T-helper 2 cell (primary cell): ENCODE data around the gene FAM118A.
"Not testable (repeated sequence)": the region's sequence is repeated elsewhere in the genome, so short reads cannot be mapped to it uniquely, and the experiment has no call there.

Source experiments
- DNase-seq, 5 experiments: peaks; one replicate each; pipeline versions ENCODE4 v3.0.0 to v3.0.0-alpha.2; 2012 to 2022

Gene FAM118A

DNA sequence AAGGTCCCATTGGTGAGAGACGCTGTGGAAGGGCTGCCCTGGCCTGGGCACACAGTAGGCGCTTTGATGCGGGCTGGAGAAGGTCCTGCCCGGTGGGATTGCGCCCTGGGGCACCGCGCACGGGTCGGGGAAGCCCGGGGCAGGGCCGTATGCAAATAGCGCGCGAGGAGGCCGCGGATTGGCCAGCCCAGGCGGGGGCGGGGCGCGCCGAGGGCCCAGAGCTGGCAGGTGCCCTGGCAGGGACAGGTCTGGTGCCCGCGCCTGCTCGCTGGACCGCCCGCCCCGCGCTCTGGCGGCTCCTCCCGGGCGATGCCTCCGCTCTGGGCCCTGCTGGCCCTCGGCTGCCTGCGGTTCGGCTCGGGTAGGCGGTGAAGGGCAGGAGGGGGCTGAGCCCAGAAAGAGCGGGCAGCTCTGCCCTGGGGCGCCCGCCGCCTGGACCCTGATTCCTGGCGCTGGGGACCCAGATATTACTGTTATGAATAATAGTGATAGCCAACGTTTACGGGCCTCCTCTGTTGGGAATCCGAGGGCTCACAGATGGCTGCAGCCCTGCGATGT, 24.9 kb upstream of the FAM118A start, which contains the start of gene UPK3A:
Gene UPK3A, plus strand, starts transcription at position 245 of the 558 bp plus-strand sequence. Its CDS starts 65 bp downstream, at position 310.
- peak; percentile 23 to 61 (median 42) for DNase-seq

DNA sequence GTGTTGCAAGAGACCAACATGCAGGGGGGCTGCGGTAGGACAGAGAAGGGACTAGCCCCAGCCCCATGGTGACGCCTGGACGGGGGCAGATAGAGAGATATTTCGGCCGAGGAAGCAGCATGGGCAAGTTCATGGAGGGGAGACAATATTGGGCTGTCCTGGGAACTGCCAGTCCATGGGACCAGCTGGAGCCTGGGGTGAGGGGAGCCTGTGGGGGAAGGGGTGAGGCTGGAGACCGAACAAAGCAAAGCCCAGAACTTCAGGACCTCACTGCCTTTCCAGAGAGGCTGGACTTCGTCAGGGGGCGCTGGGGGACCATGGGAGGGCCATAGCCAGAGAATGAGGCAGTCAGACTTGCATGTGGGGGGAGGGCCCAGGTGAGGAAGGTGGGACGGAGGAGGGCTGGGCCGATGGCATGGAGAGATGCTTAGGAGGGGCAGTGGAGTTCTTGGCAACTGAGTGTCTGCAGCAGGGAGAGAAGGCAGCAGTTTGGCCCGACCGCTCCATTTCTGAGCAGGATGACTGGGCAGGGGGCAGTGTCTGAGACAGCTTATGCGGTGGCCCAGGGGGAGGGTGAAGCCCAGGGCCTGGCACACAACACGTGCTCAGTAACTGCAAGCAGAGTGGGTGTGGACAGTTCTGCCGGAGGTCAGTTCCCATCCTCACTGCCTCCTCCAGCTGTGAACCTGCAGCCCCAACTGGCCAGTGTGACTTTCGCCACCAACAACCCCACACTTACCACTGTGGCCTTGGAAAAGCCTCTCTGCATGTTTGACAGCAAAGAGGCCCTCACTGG, 24.3 kb upstream of the FAM118A start:
- no peak for DNase-seq

GRCh38 chr22:45286854-45287551, 22.7 kb upstream of the FAM118A start:
- DNase-seq = no peak

DNA sequence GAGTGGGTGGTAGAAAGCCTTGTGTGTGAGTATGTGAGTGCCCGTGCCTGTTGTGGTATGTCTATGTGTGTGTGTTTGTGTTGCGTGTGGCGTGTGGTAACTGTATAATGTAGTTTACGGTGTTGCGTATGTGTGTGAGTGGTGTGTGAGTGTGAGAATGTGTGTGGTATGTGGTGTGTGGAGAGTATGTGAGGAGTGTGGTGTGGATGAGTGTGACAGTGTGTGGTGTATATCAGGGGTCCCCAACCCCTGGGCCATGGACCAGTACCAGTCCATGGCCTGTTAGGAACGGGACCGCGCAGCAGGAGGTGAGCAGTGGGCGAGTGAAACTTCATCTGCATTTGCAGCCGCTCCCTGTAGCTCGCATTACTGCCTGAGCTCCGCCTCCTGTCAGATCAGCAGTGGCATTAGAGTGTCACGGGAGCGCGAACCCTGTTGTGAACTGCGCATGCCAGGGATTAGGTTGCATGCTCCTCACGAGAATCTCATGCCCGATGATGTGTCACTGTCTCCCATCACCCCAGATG, 19.3 kb upstream of the FAM118A start:
- DNase-seq = peak in 1 of 5 experiments; percentile 32

DNA sequence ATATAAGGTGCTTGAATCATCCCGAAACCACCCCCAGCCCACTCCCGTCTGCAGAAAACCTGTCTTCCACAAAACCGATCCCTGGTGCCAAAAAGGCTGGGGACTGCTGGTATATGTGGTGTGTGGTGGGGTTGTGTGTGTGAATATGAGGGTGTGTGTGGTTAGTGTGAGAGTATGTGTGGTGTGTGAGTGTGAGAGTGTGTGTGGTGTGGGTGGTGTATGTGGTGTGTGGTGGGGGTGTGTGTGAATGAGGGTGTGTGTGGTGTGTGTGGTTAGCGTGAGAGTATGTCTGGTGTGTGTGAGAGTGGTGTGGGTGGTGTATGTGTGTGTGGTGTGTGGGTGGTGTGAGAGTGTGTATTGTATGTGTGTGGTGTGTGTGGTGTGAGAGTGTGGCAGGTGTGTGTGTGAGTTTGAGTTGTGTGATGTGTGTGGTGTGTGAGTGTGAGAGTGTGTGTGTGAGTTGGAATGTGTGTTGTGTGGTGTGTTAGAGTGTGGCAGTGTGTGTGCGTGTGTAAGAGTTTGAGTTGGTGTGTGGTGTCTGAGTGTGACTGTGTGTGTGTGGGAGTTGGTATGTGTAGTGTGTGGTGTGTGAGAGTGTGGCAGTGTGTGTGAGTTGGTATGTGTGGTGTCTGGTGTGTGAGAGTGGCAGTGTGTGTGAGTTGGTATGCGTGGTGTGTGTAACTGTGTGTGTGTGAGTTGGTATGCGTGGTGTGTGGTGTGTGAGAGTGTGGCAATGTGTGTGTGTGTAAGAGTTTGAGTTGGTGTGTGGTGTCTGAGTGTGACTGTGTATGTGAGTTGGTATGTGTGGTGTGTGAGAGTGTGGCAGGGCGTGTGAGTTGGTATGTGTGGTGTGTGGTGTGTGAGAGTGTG, 18.4 kb upstream of the FAM118A start:
- DNase-seq = peak in 1 of 5 experiments; percentile 79

- no peak for DNase-seq
These were observed 17.8 kb upstream of the FAM118A start for GRCh38 chr22:45291931-45292290.

- DNase-seq = no peak
These were observed 16.8 kb upstream of the FAM118A start for GRCh38 chr22:45292731-45293442.

GRCh38 chr22:45294030-45294429, 15.7 kb upstream of the FAM118A start:
- no peak for DNase-seq

DNA sequence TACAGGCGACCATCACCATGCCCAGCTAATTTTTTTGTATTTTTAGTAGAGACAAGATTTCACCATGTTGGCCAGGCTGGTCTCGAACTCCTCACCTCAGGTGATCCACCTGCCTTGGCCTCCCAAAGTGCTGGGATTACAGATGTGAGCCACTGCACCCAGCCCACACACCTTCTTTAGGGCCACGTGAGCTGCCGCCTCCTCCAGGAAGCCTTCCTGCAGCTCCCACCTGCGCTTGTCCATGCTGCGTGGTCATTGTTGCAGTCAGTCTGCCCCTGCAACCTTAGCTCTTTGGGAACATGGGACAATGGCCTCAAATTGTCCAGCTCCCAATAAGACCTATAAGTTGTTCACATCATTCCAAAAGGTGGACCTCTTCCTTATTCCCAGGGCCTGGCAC, 14.7 kb upstream of the FAM118A start:
- not testable (repeated sequence) for DNase-seq

DNA sequence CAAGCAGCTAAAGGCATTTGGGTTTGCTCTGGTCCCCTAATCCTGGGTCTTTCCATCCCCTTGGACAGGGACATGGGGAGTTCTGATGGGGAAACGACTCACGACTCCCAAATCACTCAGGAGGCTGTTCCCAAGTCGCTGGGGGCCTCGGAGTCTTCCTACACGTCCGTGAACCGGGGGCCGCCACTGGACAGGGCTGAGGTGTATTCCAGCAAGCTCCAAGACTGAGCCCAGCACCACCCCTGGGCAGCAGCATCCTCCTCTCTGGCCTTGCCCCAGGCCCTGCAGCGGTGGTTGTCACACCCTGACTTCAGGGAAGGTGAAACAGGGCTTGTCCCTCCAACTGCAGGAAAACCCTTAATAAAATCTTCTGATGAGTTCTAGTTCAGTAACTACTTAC, 14.2 kb upstream of the FAM118A start:
- no peak for DNase-seq

DNA sequence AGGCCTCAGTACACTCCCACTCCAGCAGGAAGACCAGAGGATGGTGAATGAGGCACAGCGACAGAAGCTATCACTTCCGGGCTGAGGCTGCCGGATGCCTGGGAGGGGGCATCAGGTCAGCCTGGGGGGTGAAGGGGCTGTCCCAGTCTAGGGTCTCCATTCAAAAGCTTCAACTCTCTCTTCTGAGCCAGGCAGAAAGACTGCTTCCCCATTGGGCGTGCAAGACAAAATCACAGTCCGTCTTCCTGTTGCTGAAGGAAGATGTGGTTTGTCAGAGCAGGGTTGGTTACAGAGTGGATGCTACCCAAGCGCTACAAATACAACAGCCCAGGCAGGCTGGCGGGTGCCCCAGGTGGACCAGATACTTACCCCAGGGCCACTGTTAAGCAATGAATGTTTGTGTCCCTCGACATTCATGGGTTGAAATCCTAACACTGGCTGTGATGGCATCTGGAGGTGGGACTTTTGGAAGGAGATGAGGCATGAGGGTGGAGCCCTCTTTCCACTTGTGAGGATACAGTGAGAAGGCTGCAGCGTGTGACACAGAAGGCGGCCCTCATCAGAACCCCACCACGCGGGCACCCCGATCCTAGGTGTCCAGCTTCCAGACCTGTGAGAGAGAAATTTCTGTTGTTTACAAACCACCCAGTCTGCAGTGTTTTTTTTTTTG, 13.0 kb upstream of the FAM118A start:
- peak in 2 of 5 experiments; percentile 33 to 88 for DNase-seq

DNA sequence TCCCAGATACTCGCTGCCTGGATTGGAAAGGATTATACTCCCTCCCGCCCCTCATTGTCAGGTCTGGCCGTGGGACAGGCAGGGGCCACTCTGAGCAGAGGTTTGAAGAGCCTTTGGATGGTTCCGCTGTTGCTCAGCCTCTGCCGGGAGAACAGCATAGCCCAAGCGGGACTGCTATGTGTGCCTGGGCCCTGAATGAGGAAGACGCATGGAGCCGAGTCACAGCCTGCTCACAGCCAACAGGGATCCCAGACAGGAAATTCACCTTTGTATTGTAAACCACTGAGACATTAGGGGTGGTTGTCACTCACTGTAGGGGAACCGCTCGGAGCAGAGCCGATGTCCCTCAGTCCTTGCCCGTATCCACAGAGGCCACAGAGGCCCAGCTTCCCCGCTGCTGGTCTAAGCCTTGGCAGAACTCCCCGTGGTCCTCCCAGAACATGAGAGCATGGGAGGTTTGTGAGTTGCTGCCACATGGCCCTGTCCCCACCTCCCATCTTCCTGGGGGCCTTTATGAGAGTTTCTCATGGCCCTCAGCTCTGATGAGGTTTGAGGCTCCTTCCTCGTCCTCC, 10.7 kb upstream of the FAM118A start:
- no peak for DNase-seq

DNA sequence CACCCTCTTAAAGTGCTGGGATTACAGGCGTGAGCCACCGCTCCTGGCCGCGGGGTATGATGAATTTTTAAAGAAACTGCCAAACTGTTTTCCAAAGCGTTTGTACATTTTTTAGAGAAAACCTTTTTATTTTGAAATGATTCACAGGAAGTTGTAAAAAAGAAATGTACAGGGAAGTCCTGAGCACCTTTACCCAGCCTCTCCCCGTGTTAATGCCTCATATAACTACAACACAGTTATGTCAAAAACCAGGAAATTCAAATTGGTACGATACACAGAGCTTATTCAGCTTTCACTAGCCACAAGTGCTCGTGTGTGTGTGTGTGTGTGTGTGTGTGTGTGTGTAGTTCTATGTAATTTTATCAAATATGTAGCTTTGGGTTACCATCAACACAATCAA, 7.0 kb upstream of the FAM118A start:
- DNase-seq = peak in 1 of 5 experiments; percentile 69

GRCh38 chr22:45303181-45303580, 6.6 kb upstream of the FAM118A start:
- DNase-seq = no peak

DNA sequence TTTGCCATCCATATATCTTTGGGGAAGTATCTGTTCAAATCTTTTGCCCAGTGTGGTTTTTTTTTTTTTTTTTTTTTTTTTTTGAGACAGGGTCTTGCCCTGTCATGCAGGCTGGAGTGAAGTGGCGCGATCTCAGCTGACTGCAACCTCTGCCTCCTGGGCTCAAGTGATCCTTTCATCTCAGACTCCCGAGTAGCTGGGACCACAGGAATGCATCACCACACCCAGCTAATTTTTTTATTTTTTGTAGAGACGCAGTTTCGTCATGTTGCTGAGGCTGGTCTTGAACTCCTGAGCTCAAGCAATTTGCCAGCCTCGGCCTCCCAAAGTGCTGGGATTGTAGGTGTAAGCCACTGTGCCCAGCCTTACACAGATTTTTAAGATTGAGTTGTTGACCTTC, 4.8 kb upstream of the FAM118A start:
- no peak for DNase-seq

GRCh38 chr22:45305456-45306075, 4.2 kb upstream of the FAM118A start:
- no peak for DNase-seq

GRCh38 chr22:45306139-45306538, 3.6 kb upstream of the FAM118A start:
- no peak for DNase-seq

- no peak for DNase-seq
These were observed 1.3 kb upstream of the FAM118A start for GRCh38 chr22:45308391-45308956.

DNA sequence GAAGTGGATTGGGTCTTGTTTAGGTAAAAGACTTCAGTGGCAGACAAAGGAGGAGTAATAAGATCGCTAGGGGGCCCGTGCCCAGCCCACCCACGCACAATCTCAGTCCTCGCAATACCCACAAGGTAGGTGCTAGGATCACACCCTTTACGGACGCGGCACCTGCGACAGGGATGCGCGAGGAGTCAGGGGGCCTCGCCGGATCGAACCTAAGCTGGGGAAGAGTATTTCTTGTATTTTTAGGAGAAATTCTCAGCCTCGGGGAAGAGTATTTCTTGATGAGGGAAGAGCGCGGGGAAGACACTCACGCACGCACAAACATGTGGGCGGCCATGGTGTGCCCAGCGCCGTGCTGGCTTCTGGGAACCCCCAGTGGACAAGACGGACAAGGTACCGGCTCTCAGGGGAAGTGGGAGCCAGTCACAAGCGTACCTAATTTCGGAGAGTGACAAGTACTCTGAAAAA, 745 bp upstream of the FAM118A start:
- peak in 1 of 5 experiments; percentile 29 for DNase-seq
